ENCODE results near the gene HNRNPA1. TPM values are rescaled to one million over a fixed set of nuclear protein-coding genes. Genes with fewer than 3 reads are reported as not detected.

HNRNPA1 gene
- total and polyA plus RNA-seq, 9 of the 15 experiments (the other 6 are each of a cell fraction or from before 2014, with no cell fraction given) = 1,166 to 2,703 (median 1,815) TPM

DNA sequence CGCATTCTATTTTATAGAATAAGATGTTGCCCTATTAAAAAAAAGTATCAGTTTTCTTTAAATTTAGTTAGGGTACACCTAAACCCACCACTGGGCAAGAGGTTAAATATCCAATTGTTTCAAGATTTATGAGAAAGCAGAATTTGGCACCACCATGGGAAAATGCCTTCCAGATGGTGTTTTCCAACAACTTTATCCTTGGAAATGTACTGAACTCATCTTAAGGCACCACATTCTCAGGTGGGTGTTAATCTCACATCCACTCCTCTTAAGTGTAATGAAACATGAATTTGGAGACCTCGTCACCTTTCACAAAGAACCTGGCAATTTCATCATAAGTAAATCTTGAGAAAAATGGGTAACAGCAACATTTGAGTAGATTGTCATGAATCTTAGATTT, 13.7 kb upstream of the HNRNPA1 start:
- no peak for DNase-seq (ENCODE audit: extremely low read depth in 1 of 4, low spot score in 3 of 4)
- Histone ChIP-seq H3K9me1 (ENCODE audit: control insufficient read depth, insufficient read depth, low read length) (no peaks in the 10 kb centered on the region), H3K27ac (ENCODE audit: extremely low read depth, low read depth, low read length) (no peak overlapping the region), H2AFZ (ENCODE audit: low read depth, low read length) (no peak overlapping the region), H3K9ac (ENCODE audit: insufficient read depth in 1 of 2, low read depth in 2 of 2, low read length in 2 of 2) (no peak overlapping the region), H3K4me1 (replicated peaks in 1 of 2; ENCODE audit: control insufficient read depth in 2 of 2, insufficient read depth in 2 of 2, low read length in 2 of 2) (peaks cover 19 to 21% of the 10 kb centered on the region in 2 experiments; a peak in 4 of 5 replicates), H3K36me3 (ENCODE audit: control insufficient read depth, insufficient read depth, low read length) (no peaks in the 10 kb centered on the region; the same call in 2 of the 3 replicates), H3K27me3 (ENCODE audit: control insufficient read depth in 2 of 2, insufficient read depth in 2 of 2, low read length in 2 of 2) (no peaks in the 10 kb centered on the region), H3K4me3 (no peak overlapping the region), H3K9me3 (replicated peaks; ENCODE audit: control insufficient read depth, insufficient read depth, low read depth, low read length) (no peaks in the 10 kb centered on the region), H4K20me1 (replicated peaks; ENCODE audit: control insufficient read depth, insufficient read depth, low read length) (no peaks in the 10 kb centered on the region), H3K4me2 (ENCODE audit: insufficient read depth, low read length) (no peak overlapping the region), H3K79me2 (ENCODE audit: control insufficient read depth, insufficient read depth, low read length) (peaks cover 16% of the 10 kb centered on the region)
- BruUV-seq (replicated peaks) = no TSS peak
- CTCF ChIA-PET (ENCODE audit: low intra/inter-chr PET ratio) = no interaction called here
- POLR2A ChIA-PET = interaction anchor here (5.7 kb wide), 1 partner anchor 13 kb away, joined by 46 read pairs; the partner anchor contains the start of genes CBX5 and HNRNPA1
- ATAC-seq = no peak
- intact Hi-C loops (cut with micrococcal nuclease) (no loop called here), in situ Hi-C loops (cut with MboI) (no loop called here)
- TF ChIP-seq GTF2E2 (tag; IDR thresholded peaks at IDR 0.05) (no peak), ETV1 (tag; conservative IDR thresholded peaks at IDR 0.05; ENCODE audit: low read depth) (no peak), SAFB (IDR thresholded peaks at IDR 0.05; ENCODE audit: borderline replicate concordance, low read depth, low read length) (no peak), BACH1 (tag; IDR thresholded peaks at IDR 0.05) (no peak), MCM3 (IDR thresholded peaks at IDR 0.05) (no peak), ZNF57 (CRISPR knock-in tag; IDR thresholded peaks at IDR 0.05) (no peak), ZNF76 (CRISPR knock-in tag; IDR thresholded peaks at IDR 0.05; ENCODE audit: borderline replicate concordance) (no peak), CXXC5 (CRISPR knock-in tag; IDR thresholded peaks at IDR 0.05) (no peak), PHB (CRISPR knock-in tag; IDR thresholded peaks at IDR 0.05) (no peak), RBM34 (IDR thresholded peaks at IDR 0.05; ENCODE audit: borderline replicate concordance, insufficient read depth, low read length) (no peak), ELF1 (tag; IDR thresholded peaks at IDR 0.05) (no peak), ILK (tag; IDR thresholded peaks at IDR 0.05; ENCODE audit: borderline replicate concordance, low read depth) (no peak)
- TF ChIP-seq, protein P1, sequence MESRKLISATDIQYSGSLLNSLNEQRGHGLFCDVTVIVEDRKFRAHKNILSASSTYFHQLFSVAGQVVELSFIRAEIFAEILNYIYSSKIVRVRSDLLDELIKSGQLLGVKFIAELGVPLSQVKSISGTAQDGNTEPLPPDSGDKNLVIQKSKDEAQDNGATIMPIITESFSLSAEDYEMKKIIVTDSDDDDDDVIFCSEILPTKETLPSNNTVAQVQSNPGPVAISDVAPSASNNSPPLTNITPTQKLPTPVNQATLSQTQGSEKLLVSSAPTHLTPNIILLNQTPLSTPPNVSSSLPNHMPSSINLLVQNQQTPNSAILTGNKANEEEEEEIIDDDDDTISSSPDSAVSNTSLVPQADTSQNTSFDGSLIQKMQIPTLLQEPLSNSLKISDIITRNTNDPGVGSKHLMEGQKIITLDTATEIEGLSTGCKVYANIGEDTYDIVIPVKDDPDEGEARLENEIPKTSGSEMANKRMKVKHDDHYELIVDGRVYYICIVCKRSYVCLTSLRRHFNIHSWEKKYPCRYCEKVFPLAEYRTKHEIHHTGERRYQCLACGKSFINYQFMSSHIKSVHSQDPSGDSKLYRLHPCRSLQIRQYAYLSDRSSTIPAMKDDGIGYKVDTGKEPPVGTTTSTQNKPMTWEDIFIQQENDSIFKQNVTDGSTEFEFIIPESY (CRISPR knock-in tag; IDR thresholded peaks at IDR 0.05) = no peak
- TF ChIP-seq, protein P2, sequence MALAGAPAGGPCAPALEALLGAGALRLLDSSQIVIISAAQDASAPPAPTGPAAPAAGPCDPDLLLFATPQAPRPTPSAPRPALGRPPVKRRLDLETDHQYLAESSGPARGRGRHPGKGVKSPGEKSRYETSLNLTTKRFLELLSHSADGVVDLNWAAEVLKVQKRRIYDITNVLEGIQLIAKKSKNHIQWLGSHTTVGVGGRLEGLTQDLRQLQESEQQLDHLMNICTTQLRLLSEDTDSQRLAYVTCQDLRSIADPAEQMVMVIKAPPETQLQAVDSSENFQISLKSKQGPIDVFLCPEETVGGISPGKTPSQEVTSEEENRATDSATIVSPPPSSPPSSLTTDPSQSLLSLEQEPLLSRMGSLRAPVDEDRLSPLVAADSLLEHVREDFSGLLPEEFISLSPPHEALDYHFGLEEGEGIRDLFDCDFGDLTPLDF (CRISPR knock-in tag; IDR thresholded peaks at IDR 0.05) = no peak
- TF ChIP-seq, protein P3, sequence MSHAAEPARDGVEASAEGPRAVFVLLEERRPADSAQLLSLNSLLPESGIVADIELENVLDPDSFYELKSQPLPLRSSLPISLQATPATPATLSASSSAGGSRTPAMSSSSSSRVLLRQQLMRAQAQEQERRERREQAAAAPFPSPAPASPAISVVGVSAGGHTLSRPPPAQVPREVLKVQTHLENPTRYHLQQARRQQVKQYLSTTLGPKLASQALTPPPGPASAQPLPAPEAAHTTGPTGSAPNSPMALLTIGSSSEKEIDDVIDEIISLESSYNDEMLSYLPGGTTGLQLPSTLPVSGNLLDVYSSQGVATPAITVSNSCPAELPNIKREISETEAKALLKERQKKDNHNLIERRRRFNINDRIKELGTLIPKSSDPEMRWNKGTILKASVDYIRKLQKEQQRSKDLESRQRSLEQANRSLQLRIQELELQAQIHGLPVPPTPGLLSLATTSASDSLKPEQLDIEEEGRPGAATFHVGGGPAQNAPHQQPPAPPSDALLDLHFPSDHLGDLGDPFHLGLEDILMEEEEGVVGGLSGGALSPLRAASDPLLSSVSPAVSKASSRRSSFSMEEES (CRISPR knock-in tag; IDR thresholded peaks at IDR 0.05) = no peak
- FAIRE-seq = no peak
- 87% methylated on average over 2 of the region's 2 CpGs for WGBS (ENCODE audit: insufficient coverage, low coverage, missing lambda C conversion rate)

Data from K562 (cell line).